Body of pancreas (tissue), 4 donors: ENCODE measurements around the gene PDZD8. TPM values are rescaled to one million over a fixed set of nuclear protein-coding genes. Genes with fewer than 3 reads are reported as not detected.

Experiments used
- ATAC-seq: fragments of 150-250 bp; one replicate; pipeline ENCODE4 v1.9.1; 2016
- DNase-seq, 4 donors: peaks; one replicate each; pipeline ENCODE4 v3.0.0-alpha.2; 2019
- H3K27ac ChIP-seq, 4 donors: fragments of 200-600 bp; sonication (generic); 1 replicate in 3 of 4; 2 replicates in 1 of 4; pipeline versions ENCODE4 v1.5.1 to v1.6.1; 2016 to 2019; ENCODE audit warnings: mild to moderate bottlenecking in 1 of 4, mixed read lengths in 1 of 4, moderate library complexity in 1 of 4
- H3K27me3 ChIP-seq, 2 donors: fragments of 200-600 bp; sonication (generic); one replicate each; pipeline ENCODE4 v1.6.0; 2016; ENCODE audit warnings: mild to moderate bottlenecking in 1 of 2
- H3K36me3 ChIP-seq, 2 donors: fragments of 200-600 bp; sonication (generic); replicated peaks in 1 of 2; 2 replicates each; pipeline ENCODE4 v1.5.1; 2016; ENCODE audit warnings: low read depth in 2 of 2; ENCODE audit not compliant: insufficient read depth in 1 of 2
- H3K4me1 ChIP-seq: fragments of 200-600 bp; sonication (generic); one replicate; pipeline ENCODE4 v1.6.0; 2016
- H3K4me3 ChIP-seq, 2 donors: fragments of 200-600 bp; sonication (generic); 1 replicate in 1 of 2; 2 replicates in 1 of 2; pipeline ENCODE4 v1.5.1; 2016 to 2019
- H3K9me3 ChIP-seq, 3 donors: fragments of 200-600 bp; sonication (generic); 1 replicate in 2 of 3; 2 replicates in 1 of 3; pipeline ENCODE4 v1.5.1; 2016
- POLR2A ChIP-seq, 3 donors: fragments of 450-650 bp; IDR thresholded peaks; one replicate each; pipeline ENCODE4 v1.6.1; 2016; ENCODE audit warnings: antibody characterized with exemption in 3 of 3, mild to moderate bottlenecking in 2 of 3
- WGBS, 2 donors: methylation state at CpG; one replicate each; pipeline ENCODE4 v1.1.5; 2017; 5-methylcytosine and 5-hydroxymethylcytosine counted together
- intact Hi-C: fragments of 100-400 bp; cut with DNase I; formaldehyde crosslinking; loops from one replicate; pipeline ENCODE4 v1.15.1; 2023
- total RNA-seq, 2 donors: library from RNA; depleted of rRNA; stranded (reverse); fragments of >200 nt; gene quantifications; one replicate each; pipeline ENCODE4 v1.1.0, GENCODE V29; 2016
- TF ChIP-seq, protein P1 (sequence below), 7 experiments: fragments of 450-650 bp in 4 of 7; fragments of 200-600 bp in 3 of 7; sonication (generic) in 3 of 7; IDR thresholded peaks; one replicate each; pipeline ENCODE4 v1.5.1; 2016 to 2019; ENCODE audit warnings: antibody characterized with exemption in 7 of 7

The PDZD8 gene
- total RNA-seq, 2 donors from 2014 or later = 34.3 to 36.8 TPM

GRCh38 chr10:117419159-117419558 lies 43.9 kb upstream of the PDZD8 start:
- no peak for ATAC-seq
- H3K27ac ChIP-seq = no peak overlapping the region
- no peak overlapping the region for H3K4me3 ChIP-seq

DNA sequence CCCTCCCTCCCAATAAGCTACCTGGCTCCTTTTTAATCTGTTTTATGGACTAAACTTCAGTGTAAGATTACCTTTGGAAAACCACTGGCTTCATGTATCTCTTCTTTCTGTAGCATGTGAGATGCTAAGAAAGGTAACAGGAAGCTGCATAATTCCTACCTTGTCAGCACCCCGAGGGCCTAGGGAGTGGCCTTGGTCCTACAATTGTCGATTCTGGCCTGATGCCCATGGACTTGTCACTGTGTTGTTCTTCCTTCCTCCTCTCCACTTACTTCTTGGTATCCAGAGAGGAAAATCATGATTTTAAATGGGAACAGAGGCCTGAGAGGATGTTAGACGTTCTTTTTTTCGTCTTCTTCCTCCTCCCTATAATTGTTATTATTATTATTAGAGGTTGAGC lies 42.9 kb upstream of the PDZD8 start:
- 46 to 51% methylated on average over 4 of the region's 4 CpGs for WGBS, 2 donors
- Histone ChIP-seq H3K4me3 (no peak overlapping the region), H3K27me3 (no peaks in the 10 kb centered on the region), H3K9me3 (peaks cover 0 to 10% (median 0%) of the 10 kb centered on the region in 3 donors), H3K36me3 (no peaks in the 10 kb centered on the region), H3K27ac (no peak overlapping the region), H3K4me1 (no peaks in the 10 kb centered on the region)
- intact Hi-C loops = no loop called here
- TF ChIP-seq POLR2A (IDR thresholded peaks at IDR 0.05) = no peak
- TF ChIP-seq, protein P1, sequence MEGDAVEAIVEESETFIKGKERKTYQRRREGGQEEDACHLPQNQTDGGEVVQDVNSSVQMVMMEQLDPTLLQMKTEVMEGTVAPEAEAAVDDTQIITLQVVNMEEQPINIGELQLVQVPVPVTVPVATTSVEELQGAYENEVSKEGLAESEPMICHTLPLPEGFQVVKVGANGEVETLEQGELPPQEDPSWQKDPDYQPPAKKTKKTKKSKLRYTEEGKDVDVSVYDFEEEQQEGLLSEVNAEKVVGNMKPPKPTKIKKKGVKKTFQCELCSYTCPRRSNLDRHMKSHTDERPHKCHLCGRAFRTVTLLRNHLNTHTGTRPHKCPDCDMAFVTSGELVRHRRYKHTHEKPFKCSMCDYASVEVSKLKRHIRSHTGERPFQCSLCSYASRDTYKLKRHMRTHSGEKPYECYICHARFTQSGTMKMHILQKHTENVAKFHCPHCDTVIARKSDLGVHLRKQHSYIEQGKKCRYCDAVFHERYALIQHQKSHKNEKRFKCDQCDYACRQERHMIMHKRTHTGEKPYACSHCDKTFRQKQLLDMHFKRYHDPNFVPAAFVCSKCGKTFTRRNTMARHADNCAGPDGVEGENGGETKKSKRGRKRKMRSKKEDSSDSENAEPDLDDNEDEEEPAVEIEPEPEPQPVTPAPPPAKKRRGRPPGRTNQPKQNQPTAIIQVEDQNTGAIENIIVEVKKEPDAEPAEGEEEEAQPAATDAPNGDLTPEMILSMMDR (IDR thresholded peaks at IDR 0.05) = no peak
- DNase-seq (peak in 1 of 4 donors; percentile 20), ATAC-seq (no peak)

More at GRCh38 chr10:117419159-117419558, 43.9 kb upstream of the PDZD8 start:
- 63 to 85% methylated on average over 2 of the region's 2 CpGs for WGBS, 2 donors
- Histone ChIP-seq H3K27me3 (no peaks in the 10 kb centered on the region), H3K9me3 (peaks cover 0 to 10% (median 0%) of the 10 kb centered on the region in 3 donors), H3K36me3 (no peaks in the 10 kb centered on the region), H3K4me1 (no peaks in the 10 kb centered on the region)
- intact Hi-C loops = no loop called here
- no peak for TF ChIP-seq POLR2A (IDR thresholded peaks at IDR 0.05)
- TF ChIP-seq, protein P1 (IDR thresholded peaks at IDR 0.05) = no peak
- no peak for DNase-seq

- Histone ChIP-seq H3K9me3 (peaks cover 0 to 10% (median 0%) of the 10 kb centered on the region in 3 donors), H3K27me3 (no peaks in the 10 kb centered on the region), H3K27ac (no peak overlapping the region), H3K4me1 (no peaks in the 10 kb centered on the region), H3K4me3 (no peak overlapping the region), H3K36me3 (no peaks in the 10 kb centered on the region)
- TF ChIP-seq, protein P1 (IDR thresholded peaks at IDR 0.05) = no peak
- no peak for TF ChIP-seq POLR2A (IDR thresholded peaks at IDR 0.05)
- WGBS, 2 donors = 76 to 92% methylated on average over 2 to 3 of the region's 3 CpGs
- DNase-seq = no peak
- no peak for ATAC-seq
- intact Hi-C loops = no loop called here
Observed at GRCh38 chr10:117417196-117417595, 42.0 kb upstream of the PDZD8 start.

- H3K9me3 ChIP-seq = no peaks in the 10 kb centered on the region
- DNase-seq (no peak), ATAC-seq (no peak)
- intact Hi-C loops = no loop called here
- no peak overlapping the region for H3K27ac ChIP-seq
- no peaks in the 10 kb centered on the region for H3K4me1 ChIP-seq
- no peaks in the 10 kb centered on the region for H3K36me3 ChIP-seq
- WGBS, 2 donors = 0 to 12% methylated on average over 1 of the region's 1 CpG
- no peak overlapping the region for H3K4me3 ChIP-seq
- H3K27me3 ChIP-seq = no peaks in the 10 kb centered on the region
- TF ChIP-seq, protein P1 (IDR thresholded peaks at IDR 0.05) = no peak
- no peak for TF ChIP-seq POLR2A (IDR thresholded peaks at IDR 0.05)
Observed at GRCh38 chr10:117413928-117414618, 38.8 kb upstream of the PDZD8 start.
